Activated gamma-delta T cell (primary cell): Measurements from ENCODE around the gene UBE4A.

Source experiments
- DNase-seq: peaks from one replicate; lab custom pipeline; 2025; lab: John Stamatoyannopoulos, UW

The UBE4A gene

DNA sequence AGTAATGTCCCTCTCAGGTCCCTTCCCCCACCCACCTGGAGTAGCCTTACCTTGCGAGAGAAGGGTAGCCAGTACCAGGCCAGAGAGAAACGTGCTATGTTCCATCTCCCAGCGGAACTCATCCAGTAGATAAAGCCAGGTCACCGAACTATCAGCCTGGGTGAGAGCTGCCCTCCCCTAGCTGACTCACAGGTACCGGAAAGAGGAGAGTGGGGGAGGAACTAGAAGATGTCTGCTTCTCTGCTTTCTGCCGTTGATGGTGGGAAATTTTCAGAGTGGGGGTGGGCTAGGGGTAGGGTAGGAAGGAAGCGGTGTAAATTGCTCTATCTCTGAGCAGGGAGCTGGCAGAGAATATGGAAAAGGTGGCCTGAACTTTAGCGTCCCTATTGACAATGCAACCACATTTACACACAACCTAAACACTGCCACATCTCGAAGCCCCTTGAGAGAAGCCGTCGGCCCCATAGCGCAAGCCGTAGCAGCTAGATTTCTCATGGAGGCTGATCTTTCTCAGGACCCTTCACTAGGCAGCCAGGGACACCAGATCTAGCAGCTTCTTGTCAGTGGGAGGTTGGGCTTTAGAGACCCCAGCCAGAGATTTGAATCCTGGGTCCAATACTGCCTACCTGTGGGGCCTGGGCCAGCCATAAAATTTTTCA lies 16.8 kb upstream of the UBE4A start, which contains the start of gene CD3D:
Gene CD3D, minus strand, starts transcription at position 203 of the 659 bp plus-strand sequence. Its CDS starts 98 bp downstream, at position 105.
- DNase-seq = no peak

- DNase-seq = no peak
Observed at GRCh38 chr11:118343248-118343647, 16.2 kb upstream of the UBE4A start.

DNA sequence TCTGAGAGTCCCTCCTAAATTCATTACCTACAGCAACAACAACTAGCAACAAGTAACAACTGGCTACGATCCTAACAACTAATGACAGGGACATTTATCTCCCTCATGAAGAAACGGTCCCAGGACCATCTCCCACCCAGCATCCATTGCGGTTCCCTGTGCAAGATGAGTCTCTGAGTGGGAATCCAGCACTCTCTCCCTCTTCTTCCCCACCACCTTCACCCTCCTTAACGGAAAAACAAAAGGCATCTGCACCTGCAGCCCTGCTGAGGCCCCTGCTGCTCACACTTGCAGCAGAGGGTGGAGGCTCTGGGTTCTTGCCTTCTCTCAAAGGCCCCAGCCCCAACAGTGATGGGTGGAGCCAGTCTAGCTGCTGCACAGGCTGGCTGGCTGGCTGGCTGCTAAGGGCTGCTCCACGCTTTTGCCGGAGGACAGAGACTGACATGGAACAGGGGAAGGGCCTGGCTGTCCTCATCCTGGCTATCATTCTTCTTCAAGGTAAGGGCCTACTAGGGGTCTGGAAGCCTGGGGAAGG lies 15.4 kb upstream of the UBE4A start, which contains the start of gene CD3G:
Gene CD3G, plus strand, starts transcription at position 364 of the 535 bp plus-strand sequence. Its CDS starts 80 bp downstream, at position 444.
- peak; percentile 20 for DNase-seq

DNA sequence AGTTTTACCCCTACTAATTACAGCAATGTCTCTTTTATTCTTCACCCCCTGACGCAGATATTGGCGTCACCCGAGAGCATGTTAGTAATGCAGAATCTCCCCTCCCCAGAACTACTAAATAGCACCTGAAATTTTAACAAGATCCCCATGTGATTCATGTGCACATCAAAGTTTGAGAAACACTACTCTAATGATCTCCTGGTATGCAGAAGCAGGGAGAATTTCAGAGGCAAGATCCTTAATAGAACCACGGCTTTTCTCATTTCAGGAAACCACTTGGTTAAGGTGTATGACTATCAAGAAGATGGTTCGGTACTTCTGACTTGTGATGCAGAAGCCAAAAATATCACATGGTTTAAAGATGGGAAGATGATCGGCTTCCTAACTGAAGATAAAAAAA lies 9.9 kb upstream of the UBE4A start:
- no peak for DNase-seq

- no peak for DNase-seq
Observed at GRCh38 chr11:118353084-118353710, 6.2 kb upstream of the UBE4A start.

GRCh38 chr11:118358071-118358470 lies 1.3 kb upstream of the UBE4A start:
- no peak for DNase-seq

GRCh38 chr11:118364956-118365615 lies 5.7 kb downstream of the UBE4A start:
- no peak for DNase-seq

GRCh38 chr11:118366287-118366686 lies 6.9 kb downstream of the UBE4A start:
- no peak for DNase-seq

GRCh38 chr11:118370774-118371173 lies 11.4 kb downstream of the UBE4A start:
- no peak for DNase-seq

- DNase-seq = no peak
Observed at GRCh38 chr11:118373263-118373662, 13.9 kb downstream of the UBE4A start.

GRCh38 chr11:118373871-118374270 lies 14.5 kb downstream of the UBE4A start:
- no peak for DNase-seq

GRCh38 chr11:118374729-118375128 lies 15.3 kb downstream of the UBE4A start:
- DNase-seq = no peak

- no peak for DNase-seq
Observed at GRCh38 chr11:118375978-118376377, 16.6 kb downstream of the UBE4A start.

DNA sequence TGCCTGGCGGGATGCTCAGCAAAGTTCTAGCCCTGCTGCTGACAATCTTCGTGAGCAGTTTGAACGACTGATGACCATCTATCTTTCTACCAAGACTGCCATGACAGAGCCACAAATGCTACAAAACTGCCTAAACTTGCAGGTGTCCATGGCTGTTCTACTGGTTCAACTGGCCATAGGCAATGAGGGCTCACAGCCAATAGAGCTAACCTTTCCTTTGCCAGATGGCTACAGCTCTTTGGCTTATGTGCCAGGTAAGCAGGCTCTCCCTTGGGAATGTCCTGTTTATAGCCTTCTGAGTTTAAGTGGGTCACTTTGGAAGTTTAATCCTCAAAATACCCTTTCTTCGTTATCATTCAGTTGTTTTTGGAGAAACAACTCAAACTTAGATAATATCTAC lies 20.1 kb downstream of the UBE4A start:
- no peak for DNase-seq

DNA sequence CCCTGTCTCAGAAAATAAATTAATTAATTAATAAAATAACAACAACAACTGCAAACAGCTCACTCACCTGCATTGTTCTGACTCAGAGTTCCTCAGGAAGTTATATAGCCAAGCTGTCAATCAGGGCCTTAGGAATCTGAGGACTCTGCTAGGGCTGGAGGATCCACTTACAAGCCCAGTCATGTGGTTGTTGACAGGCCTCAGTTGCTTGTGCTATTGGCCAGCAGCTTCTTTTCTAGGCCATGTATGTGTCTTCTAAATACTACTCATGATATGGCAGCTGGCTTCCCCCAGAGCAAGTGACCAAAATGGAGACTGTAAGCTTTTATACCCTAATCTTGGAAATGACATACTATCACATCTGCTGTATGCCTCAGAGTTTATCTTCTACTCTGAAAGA lies 21.2 kb downstream of the UBE4A start:
- no peak for DNase-seq

GRCh38 chr11:118382954-118383353 lies 23.6 kb downstream of the UBE4A start:
- no peak for DNase-seq

- no peak for DNase-seq
Observed at GRCh38 chr11:118383657-118384056, 24.3 kb downstream of the UBE4A start.

- DNase-seq = no peak
Observed at GRCh38 chr11:118396097-118396501, 36.7 kb downstream of the UBE4A start.

DNA sequence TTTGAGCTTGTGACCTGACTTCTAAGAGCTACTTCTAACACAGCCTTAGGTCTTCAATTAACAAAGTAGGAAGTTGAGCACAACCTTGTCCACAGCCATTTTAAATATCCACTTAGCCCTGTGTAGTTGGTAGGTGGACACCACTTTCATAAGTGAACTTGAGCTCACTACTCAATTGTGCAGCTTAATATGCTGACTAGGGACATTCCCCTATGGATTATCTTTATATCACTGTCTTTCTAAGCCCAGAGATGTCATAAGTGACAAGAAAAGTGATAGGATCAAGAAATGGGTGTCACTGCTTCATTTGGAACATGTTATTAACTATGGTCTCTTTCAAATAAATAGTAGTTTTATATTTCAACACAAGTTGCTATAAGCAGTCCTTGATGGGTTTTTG lies 38.0 kb downstream of the UBE4A start:
- DNase-seq = no peak

DNA sequence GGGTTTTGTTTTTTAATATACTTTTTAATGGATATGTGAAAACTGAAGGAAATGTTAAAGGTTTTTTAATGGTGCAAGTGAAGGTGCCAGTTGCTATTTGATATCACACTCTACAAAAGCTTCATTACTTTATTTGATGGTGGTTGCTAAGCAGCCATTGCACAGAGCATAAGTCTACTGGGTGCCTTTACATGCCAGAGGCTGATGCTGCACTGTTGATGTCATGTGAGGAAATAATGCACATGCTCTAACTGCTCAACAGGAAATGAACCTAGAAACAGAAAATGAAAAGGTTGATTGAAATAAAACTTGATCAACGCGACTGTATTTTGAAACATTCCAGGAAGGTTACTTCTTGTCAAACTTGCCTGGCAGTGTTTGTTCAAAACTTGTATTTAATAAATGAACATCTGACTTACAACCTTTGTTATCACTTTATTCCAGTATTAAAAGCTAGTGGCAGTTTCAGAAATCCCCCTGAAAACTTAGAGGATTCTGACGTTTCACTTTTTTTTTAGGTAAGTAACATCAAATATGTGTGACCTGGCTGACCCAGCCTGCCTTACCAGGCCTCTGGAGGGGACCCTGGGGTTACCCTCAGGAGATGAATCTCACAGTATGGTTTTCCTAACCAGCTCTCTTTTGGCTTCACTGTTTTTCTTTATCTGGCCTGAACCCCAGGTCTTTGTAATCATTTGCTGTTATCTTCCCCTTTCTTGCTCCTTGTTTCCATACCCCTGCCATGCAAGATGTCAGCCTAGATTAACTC lies 39.6 kb downstream of the UBE4A start:
- no peak for DNase-seq

DNA sequence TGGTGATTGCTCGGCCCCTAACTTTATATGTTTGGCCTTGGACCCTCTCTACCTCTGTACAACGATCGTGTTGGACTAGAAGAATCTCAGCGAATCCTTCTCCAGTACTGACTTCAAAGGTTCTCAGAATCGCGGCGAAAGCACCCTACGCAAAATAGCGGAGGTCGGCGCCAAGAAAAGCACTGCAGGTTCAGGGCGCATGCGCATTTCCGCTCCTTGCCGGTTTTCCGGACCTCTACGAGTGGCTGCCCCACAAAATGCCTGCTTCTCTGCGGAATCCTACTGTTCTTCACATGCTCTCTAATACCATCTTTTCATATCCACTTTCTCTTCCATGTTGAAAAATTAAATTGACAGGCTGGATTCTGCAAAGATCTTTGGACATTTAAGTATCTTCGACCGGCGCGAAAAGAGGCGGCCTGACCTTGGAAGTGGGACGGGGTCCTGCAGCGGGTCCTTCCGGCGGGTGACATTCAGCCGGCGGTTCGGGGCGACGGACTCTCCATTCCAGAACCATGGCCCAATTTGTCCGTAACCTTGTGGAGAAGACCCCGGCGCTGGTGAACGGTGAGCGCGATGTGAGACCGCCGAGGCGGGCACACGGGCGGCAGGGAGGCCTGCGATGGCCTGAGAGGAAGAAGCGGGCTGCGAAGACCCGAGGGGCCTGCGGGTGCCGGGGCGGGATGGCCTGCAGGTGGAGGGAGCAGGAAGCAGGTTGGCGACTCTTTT lies 41.9 kb downstream of the UBE4A start, which contains the start of gene ATP5MG:
Gene ATP5MG, plus strand, starts transcription at position 456 of the 729 bp plus-strand sequence. Its CDS starts 60 bp downstream, at position 516.
- DNase-seq = peak; percentile 55
